Endodermal cell (in vitro differentiated cells): ENCODE data around the gene SPTLC1. TPM values are rescaled to one million over a fixed set of nuclear protein-coding genes. Genes with fewer than 3 reads are reported as not detected.

Experiments used
- DNase-seq: peaks from one replicate; pipeline ENCODE4 v3.0.0-alpha.2; 2017
- H3K27ac ChIP-seq: 2 replicates; pipeline ENCODE4 v1.5.1; 2013; ENCODE audit warnings: mild to moderate bottlenecking, low read depth, low read length, moderate library complexity
- H3K27me3 ChIP-seq: 2 replicates; pipeline ENCODE4 v1.6.1; 2013; ENCODE audit warnings: mild to moderate bottlenecking, low read length, moderate library complexity; ENCODE audit not compliant: insufficient read depth, control insufficient read depth, poor library complexity, severe bottlenecking
- H3K36me3 ChIP-seq: 2 replicates; pipeline ENCODE4 v1.7.0; 2013; ENCODE audit warnings: mild to moderate bottlenecking, low read length, moderate library complexity; ENCODE audit not compliant: control insufficient read depth, insufficient read depth
- H3K4me1 ChIP-seq: one replicate; pipeline ENCODE4 v1.7.0; 2013; ENCODE audit warnings: low read length; ENCODE audit not compliant: control insufficient read depth, insufficient read depth
- H3K4me3 ChIP-seq: 2 replicates; pipeline ENCODE4 v1.5.1; 2013; ENCODE audit warnings: mild to moderate bottlenecking, low read length, moderate library complexity
- H3K9ac ChIP-seq: 2 replicates; pipeline ENCODE4 v1.6.1; 2013; ENCODE audit warnings: mild to moderate bottlenecking, low read length, moderate library complexity; ENCODE audit not compliant: poor library complexity, severe bottlenecking; ENCODE audit errors: extremely low read depth
- H3K9me3 ChIP-seq: 2 replicates; pipeline ENCODE4 v1.6.1; 2013; ENCODE audit warnings: mild to moderate bottlenecking, low read length, moderate library complexity; ENCODE audit not compliant: control insufficient read depth
- H3K27ac Mint-ChIP-seq: 2 replicates; pipeline ENCODE4 v1.8.0; 2020; ENCODE audit warnings: mixed read lengths
- H3K27me3 Mint-ChIP-seq: 2 replicates; pipeline ENCODE4 v1.8.0; 2021; ENCODE audit warnings: mild to moderate bottlenecking, mixed read lengths; ENCODE audit not compliant: insufficient read depth
- H3K36me3 Mint-ChIP-seq: 2 replicates; pipeline ENCODE4 v1.8.0; 2020; ENCODE audit warnings: low read depth, mixed read lengths
- H3K4me1 Mint-ChIP-seq: 2 replicates; pipeline ENCODE4 v1.8.0; 2020; ENCODE audit warnings: mixed read lengths
- H3K4me3 Mint-ChIP-seq: 2 replicates; pipeline ENCODE4 v1.8.0; 2020; ENCODE audit warnings: mild to moderate bottlenecking, moderate library complexity, mixed read lengths
- H3K9me3 Mint-ChIP-seq: 2 replicates; pipeline ENCODE4 v1.8.0; 2020; ENCODE audit warnings: mild to moderate bottlenecking, mixed read lengths
- WGBS, 2 experiments: methylation state at CpG; one replicate each; pipeline versions ENCODE4 v1.1.5 to v1.1.7; 2013; ENCODE audit warnings: missing lambda C conversion rate in 2 of 2, mixed read lengths in 1 of 2; ENCODE audit not compliant: insufficient coverage in 1 of 2, insufficient read length in 1 of 2; 5-methylcytosine and 5-hydroxymethylcytosine counted together
- total RNA-seq, 2 donors: library from RNA; stranded (reverse); fragmentation: NEBNext Ultra II Directional in 1 of 2; extraction: Animal tissue kit (Norgen Biotek cat#: 25700) in 1 of 2; gene quantifications; 2 replicates in 1 of 2; 3 replicates in 1 of 2; pipeline ENCODE4 v1.2.1, GENCODE V29; 2021
- TF ChIP-seq, protein P1 (sequence below): fragments of 200-600 bp; sonication (generic); conservative IDR thresholded peaks from 2 replicates; pipeline ENCODE4 v1.5.0; 2021; ENCODE audit warnings: antibody characterized with exemption, mild to moderate bottlenecking

The SPTLC1 gene
- total RNA-seq, 2 donors from 2014 or later: 68.3 to 75.6 TPM

DNA sequence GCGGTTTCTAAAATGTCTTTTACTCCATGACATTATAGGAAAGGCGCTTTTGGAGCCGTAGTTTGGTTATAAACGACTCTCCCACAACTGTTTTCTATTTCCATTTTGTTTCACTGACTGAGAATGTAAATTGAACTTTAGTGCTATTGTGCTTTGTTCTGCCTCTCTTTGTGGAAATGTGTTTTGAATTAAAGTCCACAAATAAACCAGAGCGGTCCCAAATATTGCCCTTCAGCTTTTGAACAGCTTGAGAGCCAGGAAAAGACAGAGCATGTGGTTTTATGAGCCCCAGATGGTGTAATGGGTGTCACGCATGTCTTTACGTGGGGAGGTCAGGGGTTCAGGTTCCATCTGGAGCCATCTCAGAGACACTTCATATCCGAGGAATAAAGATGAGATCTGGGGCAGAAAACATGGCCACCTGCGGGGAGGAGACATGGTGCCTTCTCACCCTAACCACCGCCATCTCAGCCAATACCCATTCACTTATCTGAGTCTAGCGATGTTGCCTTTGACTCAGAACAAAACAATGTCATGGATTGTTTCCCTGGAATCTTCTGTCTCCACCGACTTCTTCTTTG lies 122.7 kb downstream of the SPTLC1 start:
- DNase-seq: peak; percentile 59
- H3K27me3 Mint-ChIP-seq: peaks cover 59% of the 10 kb centered on the region
- peaks cover 35% of the 10 kb centered on the region for H3K4me1 Mint-ChIP-seq
- WGBS, 2 experiments: 77 to 85% methylated on average over 6 to 12 of the region's 12 CpGs
- no peaks in the 10 kb centered on the region for H3K36me3 ChIP-seq
- no peak overlapping the region for H3K9ac ChIP-seq
- no peak overlapping the region for H3K27ac Mint-ChIP-seq
- H3K4me3 ChIP-seq: no peak overlapping the region
- peaks cover 7% of the 10 kb centered on the region for H3K4me1 ChIP-seq
- H3K36me3 Mint-ChIP-seq: peaks cover 1% of the 10 kb centered on the region
- H3K4me3 Mint-ChIP-seq: no peak overlapping the region
- TF ChIP-seq, protein P1, sequence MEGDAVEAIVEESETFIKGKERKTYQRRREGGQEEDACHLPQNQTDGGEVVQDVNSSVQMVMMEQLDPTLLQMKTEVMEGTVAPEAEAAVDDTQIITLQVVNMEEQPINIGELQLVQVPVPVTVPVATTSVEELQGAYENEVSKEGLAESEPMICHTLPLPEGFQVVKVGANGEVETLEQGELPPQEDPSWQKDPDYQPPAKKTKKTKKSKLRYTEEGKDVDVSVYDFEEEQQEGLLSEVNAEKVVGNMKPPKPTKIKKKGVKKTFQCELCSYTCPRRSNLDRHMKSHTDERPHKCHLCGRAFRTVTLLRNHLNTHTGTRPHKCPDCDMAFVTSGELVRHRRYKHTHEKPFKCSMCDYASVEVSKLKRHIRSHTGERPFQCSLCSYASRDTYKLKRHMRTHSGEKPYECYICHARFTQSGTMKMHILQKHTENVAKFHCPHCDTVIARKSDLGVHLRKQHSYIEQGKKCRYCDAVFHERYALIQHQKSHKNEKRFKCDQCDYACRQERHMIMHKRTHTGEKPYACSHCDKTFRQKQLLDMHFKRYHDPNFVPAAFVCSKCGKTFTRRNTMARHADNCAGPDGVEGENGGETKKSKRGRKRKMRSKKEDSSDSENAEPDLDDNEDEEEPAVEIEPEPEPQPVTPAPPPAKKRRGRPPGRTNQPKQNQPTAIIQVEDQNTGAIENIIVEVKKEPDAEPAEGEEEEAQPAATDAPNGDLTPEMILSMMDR: no peak
- peaks cover 12% of the 10 kb centered on the region for H3K9me3 ChIP-seq
- H3K27me3 ChIP-seq: no peaks in the 10 kb centered on the region
- no peak overlapping the region for H3K27ac ChIP-seq
- H3K9me3 Mint-ChIP-seq: peaks cover 9% of the 10 kb centered on the region

DNA sequence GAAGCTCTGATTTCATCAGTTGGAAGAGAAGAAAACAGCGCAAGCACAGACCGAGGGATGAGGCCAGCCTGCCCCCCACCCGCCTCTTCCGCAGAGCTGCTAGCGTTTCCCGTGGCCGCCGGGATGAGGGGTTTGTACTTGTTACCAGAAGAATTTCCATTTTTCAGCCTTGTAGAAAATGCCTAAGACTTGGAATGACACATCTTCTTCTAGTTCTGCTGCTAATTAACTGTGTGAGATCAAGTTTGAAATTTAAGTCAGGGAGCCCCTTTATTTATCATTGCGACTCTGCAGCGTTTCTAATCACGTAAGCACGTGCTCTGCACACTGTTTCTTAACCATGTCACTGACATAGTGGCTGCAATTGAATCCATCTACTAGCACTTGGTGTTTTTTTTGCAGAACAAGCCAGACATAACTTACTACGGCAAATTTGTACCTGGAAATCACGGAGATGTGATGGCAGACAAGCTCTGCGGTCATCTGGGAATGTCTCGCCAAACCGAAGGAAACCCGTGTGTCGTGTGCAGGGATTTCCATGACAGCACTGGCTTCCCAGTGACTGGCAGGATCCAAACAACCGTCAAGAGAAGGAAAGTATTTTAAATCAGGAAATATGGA lies 123.4 kb downstream of the SPTLC1 start:
- H3K36me3 ChIP-seq: no peaks in the 10 kb centered on the region
- no peaks in the 10 kb centered on the region for H3K27me3 ChIP-seq
- DNase-seq: no peak
- peaks cover 7% of the 10 kb centered on the region for H3K4me1 ChIP-seq
- TF ChIP-seq, protein P1: no peak
- H3K4me1 Mint-ChIP-seq: peaks cover 35% of the 10 kb centered on the region
- H3K36me3 Mint-ChIP-seq: peaks cover 1% of the 10 kb centered on the region
- H3K27ac Mint-ChIP-seq: no peak overlapping the region
- no peak overlapping the region for H3K4me3 ChIP-seq
- peaks cover 12% of the 10 kb centered on the region for H3K9me3 ChIP-seq
- H3K9me3 Mint-ChIP-seq: peaks cover 9% of the 10 kb centered on the region
- H3K4me3 Mint-ChIP-seq: no peak overlapping the region
- 95 to 96% methylated on average over 14 to 20 of the region's 20 CpGs for WGBS, 2 experiments
- H3K27ac ChIP-seq: no peak overlapping the region
- H3K9ac ChIP-seq: no peak overlapping the region
- H3K27me3 Mint-ChIP-seq: peaks cover 66% of the 10 kb centered on the region

DNA sequence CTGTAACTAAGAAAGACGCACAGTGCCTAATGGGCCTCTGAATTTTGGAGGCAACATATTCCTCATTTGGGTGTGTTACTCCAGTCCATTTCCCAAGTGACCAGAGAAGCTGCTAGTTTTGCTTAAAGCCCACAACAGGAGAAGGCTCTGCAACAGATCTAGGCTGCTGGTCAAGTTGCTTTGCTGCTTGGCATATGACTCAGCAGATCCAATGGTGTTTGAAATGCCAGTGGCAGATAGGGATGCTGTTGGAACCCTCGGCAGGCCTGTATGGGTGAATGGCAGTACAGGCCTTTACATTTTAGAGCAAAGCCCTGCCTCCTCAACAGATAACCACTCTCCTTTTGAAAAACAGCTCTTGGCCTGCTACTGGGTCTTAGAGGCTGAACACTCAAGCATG lies 129.0 kb downstream of the SPTLC1 start:
- Histone ChIP-seq H3K4me1 (no peaks in the 10 kb centered on the region), H3K9ac (no peak overlapping the region), H3K36me3 (no peaks in the 10 kb centered on the region), H3K27ac (no peak overlapping the region), H3K27me3 (no peaks in the 10 kb centered on the region), H3K4me3 (no peak overlapping the region), H3K9me3 (peaks cover 16% of the 10 kb centered on the region)
- H3K9me3 Mint-ChIP-seq: peaks cover 31% of the 10 kb centered on the region
- H3K27ac Mint-ChIP-seq: no peak overlapping the region
- H3K36me3 Mint-ChIP-seq: peaks cover 1% of the 10 kb centered on the region
- H3K4me3 Mint-ChIP-seq: no peak overlapping the region
- 93 to 100% methylated on average over 2 of the region's 2 CpGs for WGBS, 2 experiments
- no peak for DNase-seq
- H3K27me3 Mint-ChIP-seq: peaks cover 63% of the 10 kb centered on the region
- TF ChIP-seq, protein P1: no peak
- H3K4me1 Mint-ChIP-seq: no peaks in the 10 kb centered on the region
